ENCODE measurements around the gene PIP4K2B. TPM values are rescaled to one million over a fixed set of nuclear protein-coding genes. Genes with fewer than 3 reads are reported as not detected.

The PIP4K2B gene
- total RNA-seq, 1 experiment from 2014 or later, result 25.5 TPM

DNA sequence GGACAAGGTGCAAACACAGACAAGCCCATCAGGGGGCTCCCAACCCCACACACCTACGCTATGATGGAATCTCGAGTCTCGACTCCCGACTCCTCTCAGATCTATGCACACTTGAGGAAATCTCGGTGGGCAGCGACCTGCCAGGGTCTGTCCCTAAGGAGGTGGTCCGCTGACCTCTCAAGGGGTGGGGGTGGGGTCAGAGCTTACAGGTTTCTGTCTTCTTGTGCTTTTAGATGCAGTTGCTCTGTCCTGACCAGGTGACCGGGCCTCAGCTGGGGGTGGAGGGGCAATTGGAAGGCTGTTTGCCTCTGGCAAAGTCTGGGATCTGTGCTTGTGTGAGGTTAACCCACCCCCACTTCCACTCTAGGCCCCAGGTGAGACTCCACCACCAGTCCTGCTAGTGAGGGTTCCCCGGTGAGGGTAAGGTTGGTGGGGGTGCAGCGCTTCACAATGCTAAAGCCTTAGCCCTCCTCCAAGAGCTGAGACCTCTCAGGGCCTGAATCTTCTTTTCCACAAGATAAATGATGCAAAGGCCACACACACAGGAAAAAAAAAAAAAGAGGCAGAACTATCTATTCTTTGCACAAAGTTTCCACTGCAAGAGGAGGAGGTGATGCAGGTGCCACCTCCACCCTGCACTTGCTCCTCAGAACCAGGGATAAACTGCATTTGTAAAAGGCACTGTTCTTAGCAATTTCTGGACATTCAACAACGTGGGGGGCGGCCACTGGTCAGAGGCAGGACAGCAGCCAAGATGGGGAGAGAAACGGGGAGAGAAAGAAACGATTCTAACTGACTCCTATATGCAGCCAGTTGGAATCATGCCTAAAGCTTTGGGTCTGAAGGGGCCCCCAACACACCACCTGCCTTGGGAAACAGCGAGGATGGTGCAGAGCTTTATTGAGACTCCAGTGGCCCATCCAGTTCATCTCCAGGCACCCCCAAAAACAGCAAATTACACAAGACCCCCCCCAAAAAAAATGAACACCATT lies 65.1 kb downstream of the PIP4K2B start:
- H3K4me1 ChIP-seq (ENCODE audit: insufficient read depth, low read length), result peaks cover 18% of the 10 kb centered on the region
- no peak overlapping the region for H3K4me2 ChIP-seq (ENCODE audit: low read length)
- H3K36me3 ChIP-seq (ENCODE audit: low read depth, low read length), result no peaks in the 10 kb centered on the region; the same call in 1 of the 2 replicates
- BruUV-seq (replicated peaks), result no TSS peak
- intact Hi-C loops (cut with micrococcal nuclease), result loop anchor here (2.0 kb wide), 1 partner anchor 57 kb away; no protein-coding TSS in a partner anchor
- H3K9me2 ChIP-seq (replicated peaks; ENCODE audit: low read length), result no peaks in the 10 kb centered on the region
- DNase-seq (peak; percentile 12), ATAC-seq (no peak)
- no peaks in the 10 kb centered on the region for H3F3A ChIP-seq (ENCODE audit: low read length, unreplicated experiment)
- H3K27me3 ChIP-seq (ENCODE audit: low read length), result no peaks in the 10 kb centered on the region
- no peak overlapping the region for H3K9ac ChIP-seq (ENCODE audit: low read length)
- H3K27ac ChIP-seq (ENCODE audit: low read length), result no peak overlapping the region
- TF ChIP-seq EZH2phosphoT487 (IDR thresholded peaks at IDR 0.05; ENCODE audit: borderline replicate concordance, low read length) (no peak), EZH2 (IDR thresholded peaks at IDR 0.05; ENCODE audit: low read length, unreplicated experiment) (no peak)
- TF ChIP-seq, protein P1, sequence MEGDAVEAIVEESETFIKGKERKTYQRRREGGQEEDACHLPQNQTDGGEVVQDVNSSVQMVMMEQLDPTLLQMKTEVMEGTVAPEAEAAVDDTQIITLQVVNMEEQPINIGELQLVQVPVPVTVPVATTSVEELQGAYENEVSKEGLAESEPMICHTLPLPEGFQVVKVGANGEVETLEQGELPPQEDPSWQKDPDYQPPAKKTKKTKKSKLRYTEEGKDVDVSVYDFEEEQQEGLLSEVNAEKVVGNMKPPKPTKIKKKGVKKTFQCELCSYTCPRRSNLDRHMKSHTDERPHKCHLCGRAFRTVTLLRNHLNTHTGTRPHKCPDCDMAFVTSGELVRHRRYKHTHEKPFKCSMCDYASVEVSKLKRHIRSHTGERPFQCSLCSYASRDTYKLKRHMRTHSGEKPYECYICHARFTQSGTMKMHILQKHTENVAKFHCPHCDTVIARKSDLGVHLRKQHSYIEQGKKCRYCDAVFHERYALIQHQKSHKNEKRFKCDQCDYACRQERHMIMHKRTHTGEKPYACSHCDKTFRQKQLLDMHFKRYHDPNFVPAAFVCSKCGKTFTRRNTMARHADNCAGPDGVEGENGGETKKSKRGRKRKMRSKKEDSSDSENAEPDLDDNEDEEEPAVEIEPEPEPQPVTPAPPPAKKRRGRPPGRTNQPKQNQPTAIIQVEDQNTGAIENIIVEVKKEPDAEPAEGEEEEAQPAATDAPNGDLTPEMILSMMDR (conservative IDR thresholded peaks at IDR 0.05; ENCODE audit: low read depth, low read length), result 0 out of 2 replicates have a peak, but pooled peaks have one; percentile 30
- H4K20me1 ChIP-seq (ENCODE audit: low read length), result 0 out of 2 replicates have a peak, but pooled peaks cover 4% of the 10 kb centered on the region
- H3K9me3 ChIP-seq (ENCODE audit: low read length), result no peaks in the 10 kb centered on the region
- H2AFZ ChIP-seq (ENCODE audit: low read length), result no peak overlapping the region
- POLR2A ChIA-PET (ENCODE audit: unreplicated experiment), result no interaction called here
- CTCF ChIA-PET, result interaction anchor here (0.8 to 1.0 kb wide), 2 partner anchors 17 to 176 kb away, joined by 4 to 6 read pairs; no protein-coding TSS in a partner anchor
- H3K4me3 ChIP-seq (ENCODE audit: low read length), result no peak overlapping the region
- H3K79me2 ChIP-seq (ENCODE audit: low read length), result peaks cover 23% of the 10 kb centered on the region

DNA sequence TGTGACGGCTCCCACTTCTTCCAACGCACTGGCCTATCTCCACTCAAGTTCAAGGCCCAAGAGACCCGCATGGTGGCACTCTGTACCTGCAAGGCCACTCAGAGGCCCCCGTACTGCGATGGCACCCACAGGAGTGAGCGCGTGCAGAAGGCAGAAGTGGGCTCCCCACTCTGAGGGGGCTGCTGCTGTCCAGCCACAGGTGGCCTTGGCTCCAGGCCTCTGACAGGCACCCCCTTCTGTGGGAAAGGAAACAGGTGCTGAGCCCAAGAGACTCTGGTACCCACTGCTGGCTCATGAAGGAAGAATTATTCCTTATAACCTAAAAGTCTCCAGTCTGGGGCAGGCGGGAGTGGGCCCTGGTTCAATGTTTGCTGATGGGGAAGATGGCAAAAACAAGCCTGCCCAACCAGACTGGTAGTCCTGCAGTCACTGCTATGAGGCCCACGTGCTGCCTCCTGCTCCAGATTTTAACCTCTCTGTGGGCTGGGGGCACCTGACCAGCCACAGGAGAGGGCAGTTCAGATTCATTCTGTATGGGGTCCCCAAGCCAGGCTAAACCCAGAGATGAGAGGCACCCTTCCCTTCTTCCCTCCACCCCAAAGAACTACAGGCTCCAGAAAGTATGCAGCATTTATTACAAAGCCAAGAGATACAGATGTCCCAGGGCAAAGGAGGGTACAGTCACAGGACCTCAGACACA lies 65.9 kb downstream of the PIP4K2B start:
- POLR2A ChIA-PET (ENCODE audit: unreplicated experiment), result no interaction called here
- intact Hi-C loops (cut with micrococcal nuclease), result no loop called here

More for the DNA sequence above, 65.9 kb downstream of the PIP4K2B start:
- Histone ChIP-seq H3F3A (ENCODE audit: low read length, unreplicated experiment) (no peaks in the 10 kb centered on the region), H2AFZ (ENCODE audit: low read length) (no peak overlapping the region), H3K9me2 (replicated peaks; ENCODE audit: low read length) (no peaks in the 10 kb centered on the region), H3K9ac (ENCODE audit: low read length) (no peak overlapping the region), H3K9me3 (ENCODE audit: low read length) (no peaks in the 10 kb centered on the region), H3K36me3 (ENCODE audit: low read depth, low read length) (no peaks in the 10 kb centered on the region; the same call in 1 of the 2 replicates), H3K27me3 (ENCODE audit: low read length) (no peaks in the 10 kb centered on the region), H3K27ac (ENCODE audit: low read length) (no peak overlapping the region), H4K20me1 (ENCODE audit: low read length) (0 out of 2 replicates have a peak, but pooled peaks cover 4% of the 10 kb centered on the region), H3K4me1 (ENCODE audit: insufficient read depth, low read length) (peaks cover 20% of the 10 kb centered on the region), H3K79me2 (ENCODE audit: low read length) (peaks cover 23% of the 10 kb centered on the region), H3K4me3 (ENCODE audit: low read length) (no peak overlapping the region), H3K4me2 (ENCODE audit: low read length) (no peak overlapping the region)
- BruUV-seq (replicated peaks), result no TSS peak
- CTCF ChIA-PET, result no interaction called here
- ATAC-seq (no peak), DNase-seq (no peak)
- no peak for TF ChIP-seq EZH2phosphoT487 (IDR thresholded peaks at IDR 0.05; ENCODE audit: borderline replicate concordance, low read length)
- TF ChIP-seq EZH2 (IDR thresholded peaks at IDR 0.05; ENCODE audit: low read length, unreplicated experiment), result no peak
- TF ChIP-seq, protein P1 (conservative IDR thresholded peaks at IDR 0.05; ENCODE audit: low read depth, low read length), result no peak

All from PC-3 (cell line).